Measurements from ENCODE around the gene AMOTL1.

AMOTL1 gene

DNA sequence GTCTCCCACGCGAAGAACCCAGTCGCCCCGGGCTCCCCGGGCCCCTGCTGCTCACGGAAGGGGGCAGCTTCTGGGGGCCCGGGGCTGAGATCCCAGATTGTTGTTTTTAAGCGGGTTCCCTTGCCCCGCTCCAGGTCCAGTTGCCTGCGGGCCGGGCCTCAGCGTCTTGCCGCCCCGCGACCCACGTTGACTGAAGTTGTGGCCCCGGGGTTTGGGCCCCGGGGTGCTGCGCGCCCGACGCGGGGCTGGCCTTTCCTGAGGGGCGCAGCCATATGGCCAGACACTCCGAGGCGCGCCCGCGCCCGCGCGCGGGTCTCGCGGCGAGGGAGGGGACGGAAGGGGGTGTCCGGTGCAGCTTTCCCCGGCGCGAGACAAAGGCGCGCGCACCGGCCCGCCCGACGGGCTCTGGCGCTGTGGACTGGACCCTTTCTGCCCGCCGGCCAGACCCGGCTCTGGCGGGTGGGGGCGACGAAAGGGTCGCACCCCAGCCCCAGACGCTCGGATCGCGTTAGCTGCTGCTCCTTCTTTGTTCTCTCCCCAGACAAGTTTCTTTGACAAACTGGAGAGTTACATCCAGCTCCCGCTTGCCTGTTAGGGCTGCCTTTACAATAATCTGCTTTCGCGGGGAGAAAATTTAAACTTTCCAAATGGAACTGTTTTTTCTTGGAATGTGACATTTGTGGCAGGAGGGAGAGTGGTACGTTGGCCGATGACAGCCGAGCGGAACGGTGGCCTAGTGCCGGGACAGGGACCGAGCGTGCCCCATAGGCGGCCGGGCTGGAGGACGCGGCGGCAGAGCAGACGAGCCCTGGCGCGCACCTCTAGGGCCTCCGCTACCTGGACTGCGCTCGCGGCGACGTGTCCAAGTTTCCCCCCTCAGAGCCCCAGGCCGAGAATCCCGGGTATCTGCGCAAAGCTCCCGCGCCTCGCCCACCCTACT, 716 bp downstream of the AMOTL1 start:
- Mint-ChIP-seq H3K27ac (no peak overlapping the region), H3K4me3 (peak overlapping the region; percentile 30)
- ATAC-seq (ENCODE audit: low read depth) = no peak

DNA sequence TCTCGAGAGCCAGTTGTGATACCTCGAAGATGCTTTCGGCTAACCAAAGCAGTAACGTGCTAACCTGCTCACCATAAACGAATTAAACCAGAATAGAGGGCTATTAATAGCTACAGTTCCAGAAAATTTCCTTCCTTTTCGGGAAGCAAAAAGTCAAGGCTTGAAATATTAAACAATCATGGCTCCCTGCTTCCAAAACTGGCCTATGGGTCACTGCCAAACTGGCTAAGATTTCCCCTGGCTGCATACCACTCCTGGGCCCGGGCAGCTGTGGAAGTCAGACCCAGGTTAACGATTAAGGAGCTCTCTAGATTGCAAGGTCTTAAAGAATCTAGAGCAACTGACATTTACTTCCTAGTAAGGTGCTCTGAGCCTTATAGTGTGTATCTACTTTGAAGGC, 1.7 kb downstream of the AMOTL1 start:
- H3K27me3 Mint-ChIP-seq = peaks cover 18% of the 10 kb centered on the region
- H3K36me3 Mint-ChIP-seq = no peaks in the 10 kb centered on the region
- ATAC-seq (ENCODE audit: low read depth) (no peak), DNase-seq (ENCODE audit: low spot score in 2 of 2) (no peak)
- H3K4me3 Mint-ChIP-seq = no peak overlapping the region
- H3K27ac Mint-ChIP-seq = no peak overlapping the region
- H3K4me1 Mint-ChIP-seq = no peaks in the 10 kb centered on the region
- H3K9me3 Mint-ChIP-seq = no peaks in the 10 kb centered on the region

More for the DNA sequence above, 716 bp downstream of the AMOTL1 start:
- no peaks in the 10 kb centered on the region for H3K36me3 Mint-ChIP-seq
- H3K4me1 Mint-ChIP-seq = no peaks in the 10 kb centered on the region
- H3K27me3 Mint-ChIP-seq = peaks cover 17% of the 10 kb centered on the region
- no peak for DNase-seq (ENCODE audit: low spot score in 2 of 2)
- H3K9me3 Mint-ChIP-seq = no peaks in the 10 kb centered on the region

DNA sequence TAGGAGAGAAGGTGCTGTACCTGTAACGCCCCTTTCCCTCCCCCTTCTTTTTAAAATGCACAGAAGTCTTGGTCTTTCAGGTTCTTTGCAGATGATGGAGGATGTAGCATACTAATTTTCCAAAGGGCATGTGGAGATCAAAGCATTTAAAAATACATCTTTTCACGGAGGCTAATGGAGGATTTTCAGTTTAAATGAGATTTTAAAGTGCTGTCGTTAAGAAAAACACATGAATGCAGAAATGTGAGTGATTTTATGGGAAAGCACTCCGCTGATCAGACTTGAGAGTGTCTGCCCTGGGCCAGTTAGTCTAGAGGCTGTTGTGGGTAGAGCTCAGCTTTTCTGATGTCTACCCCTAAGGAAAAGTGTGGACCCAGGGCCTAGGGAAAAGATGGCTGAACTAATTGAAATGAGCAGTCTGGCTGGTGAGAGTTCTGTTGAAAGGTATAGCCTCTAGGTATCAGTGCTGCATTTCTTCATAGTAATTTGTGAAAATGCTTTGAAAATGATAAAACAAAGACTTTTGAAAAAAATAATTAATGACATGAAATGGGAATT, 2.5 kb downstream of the AMOTL1 start:
- H3K9me3 Mint-ChIP-seq = no peaks in the 10 kb centered on the region
- no peak overlapping the region for H3K4me3 Mint-ChIP-seq
- no peak overlapping the region for H3K27ac Mint-ChIP-seq
- DNase-seq (ENCODE audit: low spot score in 2 of 2) = no peak
- H3K36me3 Mint-ChIP-seq = no peaks in the 10 kb centered on the region
- ATAC-seq (ENCODE audit: low read depth) = no peak
- no peaks in the 10 kb centered on the region for H3K4me1 Mint-ChIP-seq
- H3K27me3 Mint-ChIP-seq = peaks cover 20% of the 10 kb centered on the region

DNA sequence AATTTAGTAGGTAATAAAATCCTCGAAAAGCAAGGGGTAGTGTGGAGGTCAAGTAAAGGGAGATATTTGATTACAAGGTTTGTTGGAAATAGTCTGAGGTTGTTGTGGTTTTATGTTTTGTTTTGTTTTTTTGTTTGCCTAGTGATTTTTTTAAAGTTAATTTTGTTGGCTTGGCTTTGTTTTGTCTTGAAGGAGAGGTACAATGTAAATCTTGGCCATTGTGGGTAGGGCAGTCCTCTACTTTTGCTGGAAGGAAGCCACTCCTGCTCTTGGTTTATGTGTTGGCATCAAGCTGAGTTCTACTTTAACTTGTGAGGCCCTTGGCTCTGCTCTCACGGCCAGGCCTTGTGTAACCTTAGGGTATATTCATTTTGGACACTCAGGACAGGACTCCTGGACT, 3.2 kb downstream of the AMOTL1 start:
- no peaks in the 10 kb centered on the region for H3K4me1 Mint-ChIP-seq
- DNase-seq (ENCODE audit: low spot score in 2 of 2) (no peak), ATAC-seq (ENCODE audit: low read depth) (no peak)
- no peak overlapping the region for H3K4me3 Mint-ChIP-seq
- peaks cover 24% of the 10 kb centered on the region for H3K27me3 Mint-ChIP-seq
- H3K9me3 Mint-ChIP-seq = no peaks in the 10 kb centered on the region
- H3K27ac Mint-ChIP-seq = no peak overlapping the region
- no peaks in the 10 kb centered on the region for H3K36me3 Mint-ChIP-seq

DNA sequence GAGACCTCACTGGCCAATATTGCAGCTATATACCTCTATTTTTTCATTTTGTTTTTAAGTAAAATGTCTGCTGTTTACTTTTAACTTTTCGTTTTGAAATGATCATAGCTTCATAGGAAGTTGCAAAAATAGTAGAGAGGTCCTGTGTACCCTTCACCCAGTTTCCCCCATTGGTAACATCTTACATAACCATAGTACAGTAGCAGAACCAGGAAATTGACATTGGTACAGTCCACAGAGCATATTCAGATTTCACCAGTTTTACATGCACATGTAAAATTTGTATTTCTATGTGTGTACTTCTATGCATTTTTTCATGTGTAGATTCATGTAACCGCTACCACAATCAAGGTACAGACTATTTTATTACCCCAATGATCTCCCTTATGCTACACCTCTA, 3.8 kb downstream of the AMOTL1 start:
- ATAC-seq (ENCODE audit: low read depth) (no peak), DNase-seq (ENCODE audit: low spot score in 2 of 2) (no peak)
- no peaks in the 10 kb centered on the region for H3K36me3 Mint-ChIP-seq
- H3K27me3 Mint-ChIP-seq = peaks cover 24% of the 10 kb centered on the region
- H3K4me3 Mint-ChIP-seq = no peak overlapping the region
- no peak overlapping the region for H3K27ac Mint-ChIP-seq
- H3K4me1 Mint-ChIP-seq = no peaks in the 10 kb centered on the region
- no peaks in the 10 kb centered on the region for H3K9me3 Mint-ChIP-seq

DNA sequence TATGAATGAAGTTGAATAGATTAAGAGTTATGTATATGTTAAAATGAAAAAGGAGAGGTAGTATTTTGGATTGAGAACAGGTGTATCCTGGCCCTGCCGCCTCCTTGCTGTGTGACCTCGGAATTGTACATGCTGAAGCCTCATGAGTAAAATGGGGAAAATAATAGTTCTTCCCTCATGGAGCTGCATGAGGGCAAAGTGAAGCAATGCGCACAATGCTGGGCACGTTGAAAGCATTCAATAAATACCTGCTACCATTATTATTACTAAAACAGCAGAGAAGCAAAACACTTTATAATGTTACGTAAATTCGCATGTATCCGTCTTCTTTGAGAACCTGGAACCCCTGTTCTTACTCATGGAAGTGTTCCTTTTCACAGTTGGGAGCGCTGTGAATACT, 5.7 kb downstream of the AMOTL1 start:
- Mint-ChIP-seq H3K9me3 (no peaks in the 10 kb centered on the region), H3K4me3 (no peak overlapping the region), H3K36me3 (no peaks in the 10 kb centered on the region), H3K27me3 (peaks cover 21% of the 10 kb centered on the region), H3K27ac (no peak overlapping the region), H3K4me1 (no peaks in the 10 kb centered on the region)
- no peak for DNase-seq (ENCODE audit: low spot score in 2 of 2)
- no peak for ATAC-seq (ENCODE audit: low read depth)

DNA sequence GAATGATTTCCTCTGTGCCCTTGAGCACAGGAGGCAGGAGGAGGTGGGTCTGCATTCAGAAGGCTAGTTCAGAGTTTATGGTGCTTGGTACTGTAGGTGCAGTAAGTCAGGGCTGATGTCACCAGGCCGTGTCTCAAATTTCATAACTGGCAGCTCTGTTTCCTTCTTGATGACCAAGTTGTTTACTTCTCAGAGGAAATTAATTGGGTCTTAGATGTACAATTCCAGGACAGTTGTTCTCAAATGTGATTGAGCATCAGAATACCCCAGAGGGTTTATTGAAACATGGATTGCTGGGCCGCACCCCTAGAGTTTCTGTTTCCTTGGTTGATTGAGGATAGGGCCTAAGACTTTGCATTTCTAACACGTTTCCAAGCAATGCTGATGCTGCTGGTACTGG, 6.2 kb downstream of the AMOTL1 start:
- Mint-ChIP-seq H3K4me1 (no peaks in the 10 kb centered on the region), H3K9me3 (no peaks in the 10 kb centered on the region), H3K36me3 (no peaks in the 10 kb centered on the region), H3K4me3 (no peak overlapping the region), H3K27me3 (peaks cover 21% of the 10 kb centered on the region), H3K27ac (no peak overlapping the region)
- DNase-seq (ENCODE audit: low spot score in 2 of 2) = no peak
- no peak for ATAC-seq (ENCODE audit: low read depth)

DNA sequence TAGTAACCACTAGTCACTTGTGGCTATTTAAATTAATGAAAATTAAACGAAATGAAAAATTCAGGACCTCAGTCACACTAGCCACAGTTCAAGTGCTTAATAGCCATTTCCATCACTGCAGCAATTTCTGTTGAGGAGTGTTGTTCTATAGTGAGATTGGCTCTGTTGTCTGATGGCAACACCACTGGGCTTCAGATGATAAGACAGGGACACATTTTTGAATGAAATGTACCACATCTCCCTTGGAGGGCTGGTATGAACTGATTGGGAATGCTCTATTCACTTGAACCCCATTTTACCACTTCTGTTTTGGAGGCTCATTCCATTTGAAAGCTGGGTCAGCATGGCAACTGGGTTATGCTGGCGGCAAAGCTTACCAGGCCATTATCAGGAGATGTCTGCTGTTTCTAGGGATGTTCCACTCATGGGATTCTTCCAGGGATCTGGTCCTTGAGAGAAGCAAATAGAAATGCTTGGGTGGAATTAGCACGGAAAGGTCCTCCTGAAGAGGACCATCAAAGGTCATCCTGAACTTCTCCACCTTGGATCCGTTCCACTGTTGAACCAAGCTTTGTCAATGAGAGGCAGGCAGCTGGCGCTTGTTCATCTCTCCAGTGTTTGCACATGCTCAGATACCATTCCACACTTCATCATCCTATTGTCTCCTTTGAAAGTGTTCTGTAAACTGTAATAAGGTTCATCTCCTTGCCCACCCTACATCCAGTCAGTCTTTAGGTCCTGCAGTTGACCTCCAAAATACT, 7.6 kb downstream of the AMOTL1 start:
- ATAC-seq (ENCODE audit: low read depth) = no peak
- Mint-ChIP-seq H3K4me3 (no peak overlapping the region), H3K36me3 (no peaks in the 10 kb centered on the region), H3K9me3 (no peaks in the 10 kb centered on the region), H3K4me1 (peaks cover 2% of the 10 kb centered on the region), H3K27ac (no peak overlapping the region), H3K27me3 (peaks cover 14% of the 10 kb centered on the region)
- DNase-seq (ENCODE audit: low spot score in 2 of 2) = no peak

DNA sequence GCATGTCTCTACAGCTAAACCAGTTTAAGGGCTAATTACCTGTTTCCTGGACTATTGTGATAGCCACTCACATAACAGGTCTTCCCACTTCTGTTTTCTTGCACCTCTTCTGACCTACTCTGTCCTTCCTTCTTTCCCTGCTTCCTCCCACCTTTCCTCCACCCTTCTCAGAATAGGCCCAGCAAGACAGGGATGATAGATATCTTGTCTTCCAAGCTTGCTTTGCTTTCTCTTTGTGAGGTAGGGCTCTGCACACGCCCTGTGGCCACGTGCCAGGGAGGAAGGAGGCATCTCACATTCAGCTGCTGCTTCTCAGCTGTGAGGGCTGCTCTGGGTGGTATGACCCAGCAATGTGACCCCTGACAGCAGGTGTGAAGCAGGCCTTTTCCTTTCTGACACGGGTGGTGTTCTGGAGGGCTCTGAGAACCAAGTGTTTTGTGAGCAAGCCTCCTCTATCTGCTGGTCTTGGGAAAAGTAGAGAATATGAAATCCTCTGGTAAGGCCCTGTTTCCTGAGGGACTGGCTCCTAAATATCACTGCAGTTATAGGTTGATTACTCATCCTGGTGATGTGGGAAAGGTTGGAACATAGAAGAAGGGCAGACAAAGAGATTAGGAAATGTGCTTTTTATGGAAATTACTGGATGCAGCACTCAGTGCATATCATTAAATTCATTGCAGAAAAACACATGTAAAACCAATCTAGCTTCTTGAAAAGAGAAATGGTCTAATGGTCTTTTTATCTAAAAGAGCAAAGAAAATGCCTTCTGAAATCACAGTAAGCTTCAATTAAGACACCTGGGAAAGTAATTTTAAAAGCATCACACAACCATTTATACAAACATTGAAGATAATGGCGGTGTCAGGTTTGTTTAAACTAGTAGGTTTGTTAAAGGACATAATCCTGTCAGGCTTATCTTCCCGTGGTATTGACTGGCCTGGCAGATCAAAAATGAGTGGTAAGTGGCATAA, 8.5 kb downstream of the AMOTL1 start:
- H3K4me3 Mint-ChIP-seq = no peak overlapping the region
- ATAC-seq (ENCODE audit: low read depth) = no peak
- no peak for DNase-seq (ENCODE audit: low spot score in 2 of 2)

DNA sequence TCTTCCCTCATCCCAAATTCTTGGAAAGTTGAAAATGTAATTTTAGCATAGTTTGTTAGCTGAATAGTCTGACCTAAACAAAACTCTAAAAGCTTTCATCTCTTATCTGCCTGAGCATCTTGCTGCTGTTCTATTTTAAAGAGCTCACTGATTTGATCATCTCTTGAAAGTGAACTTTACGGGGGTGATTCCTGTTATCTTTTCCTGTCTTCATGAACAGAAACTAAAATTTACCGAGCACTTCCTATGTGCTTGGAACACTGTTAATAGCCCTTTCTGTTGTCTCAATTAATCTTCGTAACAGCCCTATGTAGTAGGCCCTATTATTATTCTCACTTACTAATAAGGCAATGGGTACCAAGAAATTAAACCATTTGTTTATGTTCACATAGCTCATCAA, 12.3 kb downstream of the AMOTL1 start:
- H3K27ac Mint-ChIP-seq = no peak overlapping the region
- H3K4me1 Mint-ChIP-seq = peaks cover 2% of the 10 kb centered on the region
- H3K27me3 Mint-ChIP-seq = peaks cover 7% of the 10 kb centered on the region
- no peaks in the 10 kb centered on the region for H3K9me3 Mint-ChIP-seq
- H3K36me3 Mint-ChIP-seq = no peaks in the 10 kb centered on the region
- DNase-seq (ENCODE audit: low spot score in 2 of 2) = no peak
- no peak for ATAC-seq (ENCODE audit: low read depth)
- H3K4me3 Mint-ChIP-seq = no peak overlapping the region

More for the DNA sequence above, 8.5 kb downstream of the AMOTL1 start:
- Mint-ChIP-seq H3K4me1 (peaks cover 2% of the 10 kb centered on the region), H3K27me3 (peaks cover 9% of the 10 kb centered on the region), H3K36me3 (no peaks in the 10 kb centered on the region), H3K9me3 (no peaks in the 10 kb centered on the region), H3K27ac (no peak overlapping the region)

DNA sequence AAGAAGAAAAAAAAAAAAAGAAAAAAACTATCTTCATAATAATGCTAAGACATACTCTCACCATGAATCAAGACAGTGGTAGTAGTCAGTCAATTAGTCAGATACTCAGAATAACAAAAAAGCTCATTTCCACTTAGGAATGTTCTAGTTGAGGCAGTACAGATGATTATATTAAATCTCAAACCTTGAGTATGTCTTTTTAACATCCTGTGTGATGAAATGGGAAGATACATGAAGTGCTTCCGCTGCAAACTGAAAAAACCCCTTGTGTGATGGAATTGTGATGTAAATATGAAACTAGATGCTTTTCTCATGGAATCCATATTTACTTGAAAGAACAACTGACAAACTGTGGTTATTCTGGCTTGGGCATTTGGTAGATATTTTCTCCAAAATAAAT, 13.7 kb downstream of the AMOTL1 start:
- Mint-ChIP-seq H3K4me1 (peaks cover 2% of the 10 kb centered on the region), H3K9me3 (no peaks in the 10 kb centered on the region), H3K27ac (no peak overlapping the region), H3K27me3 (peaks cover 5% of the 10 kb centered on the region), H3K36me3 (no peaks in the 10 kb centered on the region), H3K4me3 (no peak overlapping the region)
- ATAC-seq (ENCODE audit: low read depth) (no peak), DNase-seq (ENCODE audit: low spot score in 2 of 2) (no peak)

DNA sequence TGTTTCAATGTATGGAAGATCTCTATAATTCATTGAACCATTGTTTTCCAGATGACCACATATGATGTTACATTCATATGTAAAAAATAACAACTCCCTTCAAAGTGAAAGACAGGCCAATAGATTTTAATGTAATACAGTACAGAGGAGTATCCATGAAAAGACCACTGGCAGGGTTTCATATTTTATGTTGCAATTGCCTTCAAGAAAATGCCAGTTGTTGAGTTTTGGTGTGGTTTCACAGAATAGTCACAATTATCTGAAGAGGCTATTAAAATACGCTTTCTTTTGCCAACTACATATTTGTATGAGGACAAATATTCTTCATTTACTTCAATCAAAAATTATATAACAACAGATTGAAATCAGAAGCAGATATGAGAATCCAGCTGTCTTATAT, 14.3 kb downstream of the AMOTL1 start:
- Mint-ChIP-seq H3K27me3 (peaks cover 6% of the 10 kb centered on the region), H3K4me3 (no peak overlapping the region), H3K36me3 (no peaks in the 10 kb centered on the region), H3K4me1 (peaks cover 2% of the 10 kb centered on the region), H3K9me3 (no peaks in the 10 kb centered on the region), H3K27ac (no peak overlapping the region)
- DNase-seq (ENCODE audit: low spot score in 2 of 2) (no peak), ATAC-seq (ENCODE audit: low read depth) (no peak)

DNA sequence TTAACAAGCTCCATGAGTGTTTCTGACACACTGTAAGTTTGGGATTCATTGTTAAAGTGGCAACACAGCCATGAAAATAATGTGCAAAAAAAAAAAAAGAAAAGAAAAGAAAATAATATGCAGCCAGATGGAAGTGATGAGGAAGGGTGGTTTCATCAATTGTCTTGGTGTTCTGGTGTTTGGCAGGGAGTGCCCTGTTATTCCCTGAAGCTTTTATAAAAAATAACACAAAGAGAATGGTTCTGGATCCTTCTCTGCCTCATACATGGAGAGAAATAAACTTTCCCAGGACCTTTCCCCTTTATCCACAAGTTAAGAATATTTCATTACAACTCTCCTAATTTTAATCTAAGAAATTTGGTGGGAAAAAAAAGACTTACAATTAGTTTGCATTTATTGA, 16.7 kb downstream of the AMOTL1 start:
- Mint-ChIP-seq H3K36me3 (no peaks in the 10 kb centered on the region), H3K27me3 (peaks cover 10% of the 10 kb centered on the region), H3K4me3 (no peak overlapping the region), H3K9me3 (no peaks in the 10 kb centered on the region), H3K27ac (no peak overlapping the region), H3K4me1 (peaks cover 2% of the 10 kb centered on the region)
- DNase-seq (ENCODE audit: low spot score in 2 of 2) = no peak
- ATAC-seq (ENCODE audit: low read depth) = no peak

All from memory B cell (primary cell).